ENCODE data around the gene EIPR1.

Gene EIPR1

GRCh38 chr2:3355951-3356569, 21.6 kb downstream of the EIPR1 start:
- no peak for DNase-seq

- no peak for DNase-seq
Measured at GRCh38 chr2:3354986-3355385, 22.6 kb downstream of the EIPR1 start.

GRCh38 chr2:3349211-3349693, 28.4 kb downstream of the EIPR1 start:
- no peak for DNase-seq

GRCh38 chr2:3348767-3349166, 28.9 kb downstream of the EIPR1 start:
- DNase-seq, result no peak

- no peak for DNase-seq
Measured at GRCh38 chr2:3345621-3346020, 32.0 kb downstream of the EIPR1 start.

- no peak for DNase-seq
Measured at GRCh38 chr2:3344897-3345296, 32.7 kb downstream of the EIPR1 start.

GRCh38 chr2:3343012-3343411, 34.6 kb downstream of the EIPR1 start:
- DNase-seq, result no peak

- DNase-seq, result no peak
Measured at GRCh38 chr2:3342324-3342723, 35.3 kb downstream of the EIPR1 start.

- DNase-seq, result no peak
Measured at GRCh38 chr2:3341336-3341735, 36.3 kb downstream of the EIPR1 start.

GRCh38 chr2:3340144-3340543, 37.5 kb downstream of the EIPR1 start:
- DNase-seq, result no peak

GRCh38 chr2:3338340-3338739, 39.3 kb downstream of the EIPR1 start:
- no peak for DNase-seq

- no peak for DNase-seq
Measured at GRCh38 chr2:3336844-3337243, 40.8 kb downstream of the EIPR1 start.

- no peak for DNase-seq
Measured at GRCh38 chr2:3334392-3335345, 42.9 kb downstream of the EIPR1 start.

GRCh38 chr2:3332133-3332532, 45.5 kb downstream of the EIPR1 start:
- DNase-seq, result no peak

- DNase-seq, result no peak
Measured at GRCh38 chr2:3329491-3329890, 48.1 kb downstream of the EIPR1 start.

GRCh38 chr2:3326871-3327270, 50.7 kb downstream of the EIPR1 start:
- no peak for DNase-seq

- no peak for DNase-seq
Measured at GRCh38 chr2:3326182-3326537, 51.5 kb downstream of the EIPR1 start.

- DNase-seq, result no peak
Measured at GRCh38 chr2:3325458-3326181, 52.0 kb downstream of the EIPR1 start.

- DNase-seq, result no peak
Measured at GRCh38 chr2:3324404-3325281, 53.0 kb downstream of the EIPR1 start.

GRCh38 chr2:3324036-3324386, 53.6 kb downstream of the EIPR1 start:
- DNase-seq, result no peak

GRCh38 chr2:3323360-3324035, 54.1 kb downstream of the EIPR1 start:
- no peak for DNase-seq

Data from NCI-H446 treated with DMSO at 0.1 percent for 48 hours (cell line).